ENCODE measurements around the gene FIGNL1.

GRCh38 chr7:50499092-50499491 lies 48.9 kb upstream of the FIGNL1 start:
- TF ChIP-seq POLR2A (IDR thresholded peaks at IDR 0.05; ENCODE audit: low read depth, low read length) (no peak), POLR2AphosphoS5 (IDR thresholded peaks at IDR 0.05; ENCODE audit: low read depth, low read length) (no peak), TAF1 (IDR thresholded peaks at IDR 0.05; ENCODE audit: borderline replicate concordance, low read depth, low read length) (no peak)

Data from GM12892 (cell line).